Skeletal muscle cell (primary cell): ENCODE measurements around the gene ARID2.

Experiments
- DNase-seq: peaks from one replicate; pipeline ENCODE4 v3.0.0-alpha.2; 2010; ENCODE audit warnings: low read depth
- H3K4me3 ChIP-seq: 2 replicates; pipeline ENCODE4 v1.5.1; 2011; ENCODE audit warnings: low read depth, mild to moderate bottlenecking, control low read depth, low read length, moderate library complexity

The ARID2 gene

DNA sequence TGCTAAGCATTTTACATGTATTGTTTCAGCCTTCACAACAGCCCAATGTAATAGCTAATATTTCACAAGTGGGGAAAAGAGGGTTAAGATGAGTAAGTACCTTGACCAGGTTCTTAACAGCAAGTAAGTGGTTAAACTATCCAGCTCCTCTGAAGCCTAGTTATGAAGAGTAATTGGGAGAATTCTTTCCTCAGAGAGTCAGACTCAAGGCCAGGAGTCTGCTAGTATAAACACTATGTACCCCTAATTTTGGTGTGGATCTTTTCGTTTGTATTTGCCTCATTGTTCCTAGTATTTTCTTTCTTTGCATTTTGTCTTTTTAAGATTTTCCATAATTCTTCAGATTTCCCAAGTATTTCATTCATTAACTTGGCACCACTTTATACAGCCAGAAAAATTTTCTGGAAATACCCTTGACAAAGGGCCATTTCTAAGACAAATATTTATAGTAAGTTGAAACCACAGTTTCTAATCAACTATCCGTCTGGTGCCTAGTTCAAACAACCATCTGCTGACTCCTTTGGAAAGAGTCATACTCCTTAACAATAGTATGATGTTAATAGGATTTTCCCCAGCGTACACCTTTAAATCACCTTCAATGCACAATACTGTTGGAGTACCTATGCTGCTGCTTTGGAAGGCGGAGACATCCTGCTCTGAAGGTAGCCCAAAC, 179.7 kb downstream of the ARID2 start:
- H3K4me3 ChIP-seq: no peak overlapping the region
- no peak for DNase-seq

DNA sequence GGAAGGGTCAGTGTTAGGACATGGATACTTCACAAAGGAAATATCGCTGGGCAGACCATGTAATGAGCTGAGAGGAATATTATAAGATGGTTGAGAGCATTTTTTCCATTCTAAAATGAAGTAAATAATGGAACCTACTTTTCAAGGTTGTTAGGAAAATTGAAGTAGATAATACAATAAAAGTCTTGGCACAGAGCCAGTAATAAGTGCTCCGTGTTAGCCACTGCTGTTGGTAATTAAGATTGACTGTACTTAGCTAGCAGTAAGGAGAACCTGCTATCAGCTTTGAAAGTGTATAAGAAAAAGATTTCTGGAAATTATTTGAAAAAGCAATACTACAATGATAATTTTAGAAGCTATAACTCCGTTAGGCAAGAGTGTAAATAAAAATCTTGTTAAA, 183.3 kb downstream of the ARID2 start:
- no peak for DNase-seq
- no peak overlapping the region for H3K4me3 ChIP-seq

DNA sequence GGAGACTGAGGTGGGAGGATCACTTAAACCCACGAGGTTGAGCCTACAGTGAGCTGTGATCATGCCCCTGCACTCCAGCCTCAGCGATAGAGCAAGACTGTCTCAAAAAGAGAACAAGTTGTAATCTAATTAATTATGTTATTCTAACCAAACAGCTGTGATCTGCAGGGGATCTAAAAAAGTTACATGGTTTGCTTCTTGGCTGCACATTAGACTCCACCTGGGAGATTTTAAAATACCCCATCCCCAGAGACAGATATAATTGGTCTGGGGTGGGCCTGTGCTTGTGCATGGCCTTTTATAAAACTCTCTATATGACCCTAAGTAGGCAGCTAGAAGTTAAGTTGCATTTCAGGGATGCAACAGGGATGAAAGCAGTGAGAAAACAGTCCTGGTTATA, 184.1 kb downstream of the ARID2 start:
- no peak overlapping the region for H3K4me3 ChIP-seq
- DNase-seq: no peak

DNA sequence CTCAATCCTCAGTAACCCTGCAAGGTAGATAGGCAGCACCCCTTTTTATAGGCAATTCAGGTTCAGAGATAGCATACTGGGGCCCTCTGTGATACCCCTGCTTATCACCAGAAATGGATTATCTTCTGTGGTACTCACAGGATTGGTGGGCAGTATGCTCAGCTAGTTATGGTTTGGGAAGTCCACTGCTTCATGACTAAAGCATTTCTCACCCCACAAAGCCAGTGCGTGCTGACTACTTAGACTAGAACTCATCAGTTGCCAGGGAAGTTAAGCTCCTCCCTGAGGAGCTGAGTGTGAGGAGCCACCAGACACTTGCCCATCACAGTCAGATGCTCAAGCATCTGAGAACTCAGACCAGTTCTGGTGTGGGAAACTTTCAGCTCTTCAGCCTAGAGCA, 184.6 kb downstream of the ARID2 start:
- peak; percentile 67 for DNase-seq
- no peak overlapping the region for H3K4me3 ChIP-seq

DNA sequence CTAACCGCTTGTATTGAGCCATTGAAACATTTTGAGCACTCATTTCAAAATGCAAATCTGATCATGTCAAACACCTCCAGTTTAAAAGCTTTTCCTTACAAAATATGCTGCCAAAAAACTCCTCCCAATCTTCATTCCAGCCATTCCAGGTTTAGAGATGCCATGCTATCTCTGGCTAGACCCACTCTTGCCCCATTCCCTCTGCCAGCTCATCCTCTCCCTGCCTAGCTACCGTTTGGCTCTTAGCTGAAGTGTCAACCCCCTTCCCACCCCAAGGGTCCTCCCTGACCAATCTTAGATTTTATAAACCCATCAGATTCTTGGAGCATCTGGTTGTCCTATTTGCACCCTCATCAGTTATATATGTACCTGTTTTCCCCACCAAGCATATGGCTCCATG, 185.9 kb downstream of the ARID2 start:
- H3K4me3 ChIP-seq: no peak overlapping the region

DNA sequence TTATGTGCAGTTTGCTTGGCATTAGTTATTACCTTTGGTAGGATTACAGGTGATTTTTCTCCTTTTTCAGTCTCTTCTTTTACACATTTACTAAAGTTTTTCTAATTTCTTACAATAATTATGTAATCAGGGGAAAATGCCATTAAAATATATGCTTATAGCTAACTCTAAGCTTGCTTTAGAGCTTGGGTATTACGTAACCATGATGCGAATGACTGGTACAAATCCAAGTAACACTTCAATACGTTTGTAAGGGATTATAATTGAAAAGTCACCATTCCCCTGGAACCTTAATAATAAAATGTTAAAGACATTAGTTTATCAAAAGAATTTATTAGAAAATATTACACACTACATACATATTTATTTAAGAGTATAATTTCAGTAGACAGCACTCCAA, 189.3 kb downstream of the ARID2 start:
- peak; percentile 3 for DNase-seq
- H3K4me3 ChIP-seq: no peak overlapping the region

More for the DNA sequence above, 185.9 kb downstream of the ARID2 start:
- DNase-seq: no peak

DNA sequence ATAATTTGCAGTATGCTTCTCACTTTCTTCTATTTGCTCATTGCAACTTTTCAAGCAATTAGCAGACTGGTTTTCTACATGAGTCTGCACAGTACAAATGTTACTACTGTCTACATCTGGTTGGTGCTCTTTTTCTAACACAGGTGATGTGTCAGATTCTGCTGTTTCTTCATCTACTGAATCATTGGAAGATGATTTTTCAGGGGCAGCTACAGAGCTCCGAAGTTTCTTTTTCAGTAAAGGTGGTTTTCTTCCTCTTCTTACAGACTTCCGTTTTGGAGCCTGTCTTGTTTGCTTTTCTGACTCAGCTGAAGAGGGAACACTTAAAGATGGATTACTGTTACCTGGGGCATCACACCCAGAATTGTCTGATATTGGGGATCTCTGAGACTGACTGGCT, 198.8 kb downstream of the ARID2 start:
- no peak for DNase-seq

DNA sequence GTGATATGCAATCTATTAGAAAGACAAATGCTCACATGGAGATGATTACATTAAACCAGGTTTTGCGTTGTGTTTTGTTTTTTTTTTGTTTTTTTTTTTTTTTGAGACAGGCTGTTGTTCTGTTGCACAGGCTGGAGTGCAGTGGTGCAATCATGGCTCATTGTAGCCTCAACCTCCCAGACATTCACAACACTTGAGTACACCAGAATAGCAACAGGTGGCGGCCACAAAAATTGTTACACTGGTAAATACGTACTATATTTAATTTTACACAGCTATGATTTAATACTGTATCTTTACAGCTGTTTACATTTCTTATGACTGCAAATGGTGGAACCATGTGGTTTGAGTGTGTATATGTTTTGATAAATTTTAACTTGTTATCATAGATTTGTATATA, 200.9 kb downstream of the ARID2 start:
- no peak overlapping the region for H3K4me3 ChIP-seq
- no peak for DNase-seq

More for the DNA sequence above, 198.8 kb downstream of the ARID2 start:
- no peak overlapping the region for H3K4me3 ChIP-seq

DNA sequence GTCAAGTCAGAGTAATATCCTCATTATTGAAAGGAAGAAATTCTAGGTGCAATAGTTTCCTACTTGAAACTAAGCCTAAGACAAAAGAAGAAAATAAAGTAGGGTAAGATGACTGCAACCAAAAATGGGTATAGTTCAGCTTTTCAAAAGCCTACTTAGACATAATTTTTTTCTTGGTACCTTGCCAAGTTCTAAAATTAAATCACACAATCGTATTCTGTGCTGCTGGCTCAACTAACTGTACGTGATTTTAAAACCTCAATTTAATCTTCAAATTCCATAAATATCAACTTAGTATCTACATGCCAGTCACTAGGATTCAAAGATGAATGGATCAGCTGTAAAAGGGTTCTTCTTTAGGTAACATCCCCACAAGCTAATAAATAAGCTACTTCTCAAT, 204.0 kb downstream of the ARID2 start:
- no peak for DNase-seq
- no peak overlapping the region for H3K4me3 ChIP-seq

DNA sequence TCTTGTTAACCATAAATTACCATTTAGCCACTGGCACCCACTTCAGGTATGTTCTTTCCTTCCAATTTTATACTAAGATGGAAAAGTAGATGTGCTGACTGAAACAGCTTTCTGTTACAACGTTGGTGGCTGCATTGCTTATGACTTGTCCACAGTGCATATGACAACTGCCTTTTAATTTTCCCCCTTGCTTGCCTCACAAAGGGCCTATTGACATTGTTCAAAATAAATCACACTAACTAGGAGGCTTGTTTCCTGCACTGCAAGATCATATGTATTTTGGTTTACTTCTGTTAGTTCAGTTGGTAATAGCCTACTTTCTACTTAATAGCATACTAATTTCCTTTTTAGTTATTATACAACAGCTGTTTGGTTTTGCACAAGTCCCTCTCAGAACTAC, 205.4 kb downstream of the ARID2 start:
- no peak overlapping the region for H3K4me3 ChIP-seq
- DNase-seq: no peak

DNA sequence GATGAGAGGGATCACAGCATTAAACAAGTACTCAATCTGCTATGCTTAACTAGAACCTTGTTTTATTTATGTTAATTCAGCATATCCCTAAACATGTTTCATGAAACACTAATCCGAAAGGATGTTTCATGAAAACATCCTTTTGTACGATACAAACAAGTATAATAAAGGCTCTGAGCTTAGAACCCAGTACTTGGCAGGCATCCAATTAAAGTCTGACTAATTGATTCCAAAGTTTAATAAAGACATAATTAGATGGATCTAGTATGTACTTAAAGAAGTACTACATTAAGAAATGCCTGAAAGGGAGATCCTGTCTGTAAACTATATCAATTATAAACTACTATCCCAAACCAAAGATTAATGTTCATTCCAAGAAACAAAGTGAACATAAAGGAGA, 209.1 kb downstream of the ARID2 start:
- no peak for DNase-seq
- no peak overlapping the region for H3K4me3 ChIP-seq

DNA sequence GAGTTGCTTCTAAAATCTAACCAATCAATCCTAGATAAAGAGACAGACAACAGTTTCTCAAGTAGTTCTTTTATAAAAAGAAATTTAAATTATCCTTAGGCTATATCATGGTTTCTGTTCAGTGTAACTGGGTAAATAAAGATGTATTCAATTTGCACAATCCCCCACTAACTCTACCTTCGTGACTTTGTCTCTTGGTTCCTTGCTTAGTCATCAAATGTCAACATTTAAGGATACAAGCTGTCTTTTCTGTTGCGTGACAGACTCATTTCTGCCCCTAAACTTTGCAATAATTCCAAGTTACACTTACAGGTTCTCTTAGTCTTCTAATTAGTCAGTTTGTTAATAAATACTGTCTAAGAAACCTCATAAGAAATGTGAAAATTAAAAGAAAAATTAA, 210.3 kb downstream of the ARID2 start:
- H3K4me3 ChIP-seq: no peak overlapping the region
- no peak for DNase-seq

DNA sequence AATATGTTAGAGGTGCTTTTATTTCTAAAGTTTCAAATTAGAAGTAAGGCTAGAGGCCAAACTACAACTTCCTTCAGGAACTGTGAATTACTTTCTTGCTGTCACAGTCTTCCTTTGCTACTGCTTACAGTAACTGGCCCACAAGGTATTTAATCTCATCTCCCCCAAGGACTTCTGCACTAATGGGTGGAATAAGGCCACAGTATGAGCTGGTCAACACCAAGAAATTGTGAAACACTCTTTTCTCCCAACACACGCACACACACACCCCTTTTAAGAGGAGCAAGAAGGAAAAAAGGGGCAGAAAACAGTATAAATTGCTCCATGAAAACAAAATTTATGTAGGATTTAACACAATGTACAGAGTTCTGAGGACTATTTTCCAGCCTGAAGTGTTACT, 215.3 kb downstream of the ARID2 start:
- no peak for DNase-seq
- H3K4me3 ChIP-seq: no peak overlapping the region

DNA sequence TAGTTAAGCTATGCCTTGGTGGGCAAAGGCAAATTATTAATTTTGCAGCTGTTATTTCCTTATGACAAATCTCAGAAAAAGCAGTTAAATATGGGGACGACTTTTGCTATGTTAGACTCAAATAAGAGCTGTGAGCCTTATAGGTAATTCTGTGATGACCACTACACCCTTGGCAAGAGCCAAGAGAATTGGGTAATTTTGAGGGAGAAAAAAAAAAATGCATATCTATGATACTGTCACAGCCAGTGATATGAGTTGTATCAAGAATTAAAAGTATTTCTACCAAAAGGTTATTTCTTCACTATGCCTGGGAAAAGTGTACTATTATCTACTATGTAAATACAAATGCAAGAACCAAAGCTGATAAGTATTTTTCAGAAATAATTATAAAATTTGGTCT, 216.9 kb downstream of the ARID2 start:
- H3K4me3 ChIP-seq: no peak overlapping the region
- DNase-seq: no peak

DNA sequence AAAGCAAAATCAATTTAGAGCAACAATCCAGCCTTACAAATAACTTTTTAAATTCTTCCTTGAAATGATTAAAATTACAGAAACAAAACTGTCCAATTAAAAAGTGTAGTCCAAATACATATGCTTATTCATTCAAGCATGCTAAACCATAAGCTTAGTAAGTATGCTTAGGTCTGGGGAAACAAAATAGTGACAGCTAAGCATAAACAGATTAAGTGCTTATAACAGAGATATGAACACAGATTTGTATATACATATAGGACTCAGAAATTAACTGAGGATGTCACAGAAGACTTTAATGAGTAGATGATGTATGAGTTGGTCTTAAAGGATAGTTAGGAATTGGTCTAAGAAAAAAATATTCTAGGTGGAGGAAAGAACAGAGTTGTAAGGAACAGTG, 219.0 kb downstream of the ARID2 start:
- DNase-seq: no peak
- no peak overlapping the region for H3K4me3 ChIP-seq
